GM19023 (cell line): ENCODE data around the gene NBPF14.
A peak's percentile ranks its signal among the peaks of the same experiment; 100 is the strongest.
"Not testable (repeated sequence)": the region's sequence is repeated elsewhere in the genome, so short reads cannot be mapped to it uniquely, and the experiment has no call there.

Experiments
- ATAC-seq: cut with Tn5 transposase; IDR thresholded peaks from one replicate; pipeline ENCODE4 v1.9.1; 2021; ENCODE audit warnings: mild to moderate bottlenecking, moderate library complexity; ENCODE audit not compliant: unreplicated experiment

NBPF14 gene, protein sequence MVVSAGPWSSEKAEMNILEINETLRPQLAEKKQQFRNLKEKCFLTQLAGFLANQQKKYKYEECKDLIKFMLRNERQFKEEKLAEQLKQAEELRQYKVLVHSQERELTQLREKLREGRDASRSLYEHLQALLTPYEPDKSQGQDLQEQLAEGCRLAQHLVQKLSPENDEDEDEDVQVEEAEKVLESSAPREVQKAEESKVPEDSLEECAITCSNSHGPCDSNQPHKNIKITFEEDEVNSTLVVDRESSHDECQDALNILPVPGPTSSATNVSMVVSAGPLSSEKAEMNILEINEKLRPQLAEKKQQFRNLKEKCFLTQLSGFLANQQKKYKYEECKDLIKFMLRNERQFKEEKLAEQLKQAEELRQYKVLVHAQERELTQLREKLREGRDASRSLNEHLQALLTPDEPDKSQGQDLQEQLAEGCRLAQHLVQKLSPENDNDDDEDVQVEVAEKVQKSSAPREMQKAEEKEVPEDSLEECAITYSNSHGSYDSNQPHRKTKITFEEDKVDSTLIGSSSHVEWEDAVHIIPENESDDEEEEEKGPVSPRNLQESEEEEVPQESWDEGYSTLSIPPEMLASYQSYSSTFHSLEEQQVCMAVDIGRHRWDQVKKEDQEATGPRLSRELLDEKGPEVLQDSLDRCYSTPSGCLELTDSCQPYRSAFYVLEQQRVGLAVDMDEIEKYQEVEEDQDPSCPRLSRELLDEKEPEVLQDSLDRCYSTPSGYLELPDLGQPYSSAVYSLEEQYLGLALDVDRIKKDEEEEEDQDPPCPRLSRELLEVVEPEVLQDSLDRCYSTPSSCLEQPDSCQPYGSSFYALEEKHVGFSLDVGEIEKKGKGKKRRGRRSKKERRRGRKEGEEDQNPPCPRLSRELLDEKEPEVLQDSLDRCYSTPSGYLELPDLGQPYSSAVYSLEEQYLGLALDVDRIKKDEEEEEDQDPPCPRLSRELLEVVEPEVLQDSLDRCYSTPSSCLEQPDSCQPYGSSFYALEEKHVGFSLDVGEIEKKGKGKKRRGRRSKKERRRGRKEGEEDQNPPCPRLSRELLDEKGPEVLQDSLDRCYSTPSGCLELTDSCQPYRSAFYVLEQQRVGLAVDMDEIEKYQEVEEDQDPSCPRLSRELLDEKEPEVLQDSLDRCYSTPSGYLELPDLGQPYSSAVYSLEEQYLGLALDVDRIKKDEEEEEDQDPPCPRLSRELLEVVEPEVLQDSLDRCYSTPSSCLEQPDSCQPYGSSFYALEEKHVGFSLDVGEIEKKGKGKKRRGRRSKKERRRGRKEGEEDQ (N-terminal part only)

GRCh38 chr1:148595911-148596310 lies at the start of gene NBPF14:
Gene NBPF14, minus strand, starts transcription at chr1:148596011. Its CDS starts 294 bp downstream, at chr1:148595717.
- not testable (repeated sequence) for ATAC-seq

GRCh38 chr1:148625451-148625850 lies 29.6 kb upstream of the NBPF14 start:
- ATAC-seq = not testable (repeated sequence)

DNA sequence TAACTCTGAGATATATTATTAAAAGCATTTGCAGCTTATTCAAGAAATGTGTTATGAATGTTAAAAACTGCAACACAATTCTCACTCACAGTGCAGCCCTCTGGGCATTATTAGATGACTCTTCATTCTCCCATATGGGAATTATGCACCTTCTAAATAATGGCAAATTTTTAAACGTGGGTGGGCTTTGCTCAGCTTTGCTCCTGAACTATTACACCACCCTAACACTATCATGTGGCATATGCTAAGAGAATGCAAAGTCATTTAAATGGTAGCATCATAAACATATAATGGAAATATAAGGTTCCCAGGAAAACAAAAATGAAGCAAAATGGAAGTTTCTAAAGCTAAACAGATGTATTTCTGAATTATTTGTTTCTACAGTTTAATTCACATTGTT lies 22.4 kb upstream of the NBPF14 start:
- not testable (repeated sequence) for ATAC-seq

GRCh38 chr1:148605266-148605665 lies 9.5 kb upstream of the NBPF14 start:
- not testable (repeated sequence) for ATAC-seq

DNA sequence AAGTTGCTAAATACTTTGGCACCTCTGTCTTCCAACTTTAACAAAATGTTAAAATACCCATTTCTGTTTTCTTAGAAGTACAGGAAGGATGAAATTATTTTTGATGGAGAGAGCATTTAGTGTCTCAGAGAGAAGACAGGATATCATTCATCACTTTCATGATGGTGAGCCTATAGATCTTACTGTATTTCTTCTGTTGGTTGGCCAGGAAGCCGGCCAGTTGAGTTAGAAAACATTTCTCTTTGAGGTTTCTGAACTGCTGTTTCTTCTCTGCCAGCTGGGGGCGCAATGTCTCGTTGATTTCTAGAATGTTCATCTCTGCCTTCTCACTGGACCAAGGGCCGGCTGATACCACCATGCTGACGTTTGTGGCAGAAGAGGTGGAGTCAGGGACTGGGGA lies 451 bp downstream of the NBPF14 start:
- not testable (repeated sequence) for ATAC-seq

DNA sequence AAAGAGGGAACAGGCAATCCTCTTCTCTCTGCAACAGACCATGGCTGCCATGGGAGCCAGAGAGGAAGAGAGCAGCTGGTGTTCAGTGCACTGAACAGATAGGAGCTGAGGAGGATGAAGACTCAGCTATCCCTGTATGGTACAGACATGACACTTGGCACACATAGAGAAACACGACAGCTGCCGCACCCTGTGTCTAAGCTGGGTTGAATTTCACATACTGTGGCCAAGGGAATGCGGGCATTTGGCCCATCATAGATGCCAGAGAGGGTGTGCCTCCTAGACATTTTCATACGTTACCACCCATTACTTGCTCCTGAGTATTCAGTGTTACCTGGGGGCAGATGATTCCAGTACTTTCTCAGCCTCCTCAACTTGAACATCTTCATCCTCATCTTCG lies 4.7 kb downstream of the NBPF14 start:
- ATAC-seq = not testable (repeated sequence)

- not testable (repeated sequence) for ATAC-seq
These were observed 63.7 kb downstream of the NBPF14 start for GRCh38 chr1:148532158-148532557.

GRCh38 chr1:148529101-148529567 lies 66.7 kb downstream of the NBPF14 start:
- ATAC-seq = not testable (repeated sequence)

DNA sequence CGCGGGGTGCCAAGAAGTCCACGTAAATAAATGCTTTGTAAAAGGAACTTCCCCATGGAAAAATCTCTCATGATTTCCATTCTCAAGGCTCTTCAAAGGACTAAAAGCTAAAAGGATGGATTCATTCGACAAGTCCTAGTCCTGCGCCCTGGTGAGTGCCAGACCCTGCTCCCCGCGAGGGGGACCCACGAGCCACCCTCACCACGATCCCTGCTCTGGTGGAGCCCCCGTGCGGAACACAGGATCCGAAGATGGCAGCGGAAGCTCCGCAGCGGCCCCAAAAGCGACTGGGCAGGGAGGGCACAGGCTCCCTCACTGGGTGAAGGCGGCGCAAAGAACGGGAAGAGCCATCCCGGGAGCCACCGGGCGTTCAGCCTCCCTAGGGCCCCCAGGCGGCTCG lies 67.2 kb downstream of the NBPF14 start:
- ATAC-seq = not testable (repeated sequence)

DNA sequence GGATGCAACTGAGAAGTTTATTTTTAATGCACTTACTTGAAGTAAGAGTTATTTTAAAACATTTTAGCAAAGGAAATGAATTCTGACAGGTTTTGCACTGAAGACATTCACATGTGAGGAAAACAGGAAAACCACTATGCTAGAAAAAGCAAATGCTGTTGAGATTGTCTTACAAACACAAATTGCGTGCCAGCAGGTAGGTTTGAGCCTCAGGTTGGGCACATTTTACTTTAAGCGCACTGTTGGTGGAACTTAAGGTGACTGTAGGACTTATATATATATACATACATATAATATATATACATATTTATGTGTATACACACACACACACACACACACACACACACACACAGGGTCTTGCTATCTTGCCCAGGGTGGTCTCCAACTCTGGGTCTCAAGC lies 69.2 kb downstream of the NBPF14 start:
- ATAC-seq = not testable (repeated sequence)

- not testable (repeated sequence) for ATAC-seq
These were observed 72.3 kb downstream of the NBPF14 start for GRCh38 chr1:148523205-148524144.

DNA sequence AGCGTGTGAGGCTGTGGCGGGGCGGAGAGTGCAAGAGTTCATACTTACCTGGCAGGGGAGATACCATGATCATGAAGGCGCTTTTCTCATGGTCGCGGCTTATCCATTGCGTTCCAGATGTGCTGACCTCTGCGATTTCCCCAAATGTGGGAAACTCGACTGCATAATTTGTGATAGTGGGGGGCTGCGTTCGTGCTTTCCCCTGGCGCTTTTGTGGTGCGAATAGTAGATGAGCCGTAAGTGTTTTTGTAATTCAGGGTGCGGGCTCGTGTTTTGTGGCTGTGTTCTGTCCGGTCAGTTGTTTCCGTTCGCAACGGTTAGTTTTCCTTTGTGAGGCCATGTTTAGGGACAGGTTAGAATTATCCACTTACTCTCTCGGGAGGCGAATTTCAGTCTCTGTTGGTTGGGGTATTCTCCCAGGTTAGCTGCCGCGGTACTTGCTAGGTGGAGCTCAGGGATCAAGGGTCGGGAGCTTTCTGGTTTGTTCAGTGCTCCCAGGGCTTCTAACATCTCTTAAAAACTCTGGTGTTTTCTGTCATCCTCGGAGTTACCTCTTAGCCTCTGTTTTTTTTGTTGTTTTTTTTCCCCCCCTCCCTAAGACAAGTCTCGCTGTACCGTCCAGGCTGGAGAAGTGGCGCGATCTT lies 73.1 kb downstream of the NBPF14 start:
- peak; percentile 78 for ATAC-seq

DNA sequence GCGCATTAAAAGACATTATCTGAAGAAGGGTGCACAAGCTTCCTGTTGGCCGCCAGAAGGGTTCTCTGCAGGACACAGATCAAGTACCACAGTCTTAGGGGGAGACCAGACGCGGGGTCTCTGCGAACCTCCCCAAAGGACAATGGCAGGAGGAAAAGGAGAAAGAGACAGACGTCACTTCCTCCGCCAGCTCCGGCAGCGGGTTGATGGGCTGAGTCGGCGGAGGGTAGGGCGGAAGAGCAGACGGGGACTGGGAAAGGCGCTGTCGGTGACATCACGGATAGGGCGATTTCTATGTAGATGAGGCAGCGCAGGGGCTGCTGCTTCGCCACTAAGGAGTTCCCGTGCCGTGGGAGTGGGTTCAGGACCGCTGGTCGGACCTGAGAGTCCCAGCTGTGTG lies 73.7 kb downstream of the NBPF14 start:
- ATAC-seq = peak; percentile 62

DNA sequence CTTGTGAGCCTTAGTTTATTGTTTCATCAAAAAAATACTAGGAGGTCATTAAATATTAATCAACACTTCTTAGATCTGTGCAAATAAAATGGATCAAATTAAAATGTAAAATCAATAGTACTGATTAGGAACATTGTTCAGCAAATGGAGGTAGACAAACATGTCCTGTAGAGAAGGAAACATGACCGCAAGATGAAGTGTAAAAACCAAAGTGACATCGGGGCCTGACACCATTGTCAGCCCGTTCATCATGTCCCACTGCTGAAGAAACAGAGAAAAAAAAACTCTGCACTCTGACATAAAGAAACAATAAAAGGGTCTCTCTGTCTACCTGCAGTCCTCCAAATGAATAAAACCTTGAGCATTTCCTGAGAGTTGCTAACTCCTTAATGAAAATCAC lies 81.5 kb downstream of the NBPF14 start:
- ATAC-seq = not testable (repeated sequence)

GRCh38 chr1:148512571-148513184 lies 83.1 kb downstream of the NBPF14 start:
- not testable (repeated sequence) for ATAC-seq

GRCh38 chr1:148493933-148494332 lies 101.9 kb downstream of the NBPF14 start:
- ATAC-seq = not testable (repeated sequence)

GRCh38 chr1:148483029-148483428 lies 112.8 kb downstream of the NBPF14 start, which contains the start of gene PPIAL4G:
Gene PPIAL4G, minus strand, starts transcription at chr1:148483302. Its CDS starts 50 bp downstream, at chr1:148483252.
- not testable (repeated sequence) for ATAC-seq
